DOHH2 (cell line): ENCODE data around the gene HES1.
"Not testable (repeated sequence)": the region's sequence is repeated elsewhere in the genome, so short reads cannot be mapped to it uniquely, and the experiment has no call there.

ENCODE experiments used
- CTCF ChIP-seq: fragments of 200-600 bp; sonication (generic); IDR thresholded peaks from one replicate; pipeline ENCODE4 v1.5.1; 2014; ENCODE audit warnings: antibody characterized with exemption, mild to moderate bottlenecking, low read depth, low read length; ENCODE audit not compliant: poor library complexity, severe bottlenecking
- EZH2phosphoT487 ChIP-seq: fragments of 200-600 bp; sonication (generic); IDR thresholded peaks from 2 replicates; pipeline ENCODE4 v1.6.1; 2017; ENCODE audit warnings: borderline replicate concordance, mild to moderate bottlenecking, antibody characterized with exemption, low read length, moderate library complexity, mixed read lengths

DNA sequence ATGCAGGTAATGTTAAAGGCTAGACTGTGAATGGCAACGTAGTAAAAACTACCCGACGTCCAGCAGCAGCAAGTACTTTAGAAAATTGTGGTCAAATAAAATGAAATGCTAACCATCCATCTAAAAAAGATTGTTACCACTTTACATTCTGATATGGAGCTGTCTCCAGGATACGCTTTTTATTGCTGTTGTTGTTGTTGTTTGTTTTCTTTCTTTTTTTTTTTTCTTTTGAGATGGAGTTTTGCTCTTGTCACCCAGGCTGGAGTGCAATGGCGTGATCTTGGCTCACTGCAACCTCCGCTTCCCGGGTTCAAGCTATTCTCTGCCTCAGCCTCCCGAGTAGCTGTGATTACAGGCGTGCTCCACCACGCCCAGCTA, 45.8 kb upstream of the HES1 start:
- not testable (repeated sequence) for TF ChIP-seq CTCF, EZH2phosphoT487
